AG09319 (cell line): ENCODE data around the gene ARL4C.

ENCODE experiments used
- DNase-seq: peaks from one replicate; pipeline ENCODE4 v3.0.0-alpha.2; 2010; ENCODE audit warnings: low read depth; ENCODE audit errors: extremely low read depth
- TF ChIP-seq, protein P1 (sequence below): IDR thresholded peaks from 2 replicates; pipeline ENCODE4 v1.5.1; 2011; ENCODE audit warnings: low read depth, mild to moderate bottlenecking, inconsistent platforms, low read length, moderate library complexity

The ARL4C gene

DNA sequence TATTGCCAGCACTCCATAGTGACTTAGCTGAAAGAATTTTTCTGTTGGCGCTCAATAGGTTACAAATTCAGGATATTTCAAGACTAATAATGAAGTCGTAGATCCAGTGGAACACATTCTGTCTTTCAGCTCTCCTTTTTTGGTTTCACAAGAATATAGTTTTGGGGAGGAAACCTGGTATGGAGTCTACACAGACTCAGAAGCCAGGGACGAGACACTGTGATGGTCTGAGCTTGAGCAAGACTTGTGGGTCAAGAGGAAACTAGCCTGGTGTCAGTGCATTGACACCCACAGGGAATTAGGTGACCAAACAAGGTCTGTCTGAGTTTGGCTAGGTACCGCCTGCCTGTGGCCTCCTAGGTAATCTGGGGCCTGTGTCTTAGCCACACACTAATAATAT, 26.9 kb downstream of the ARL4C start:
- TF ChIP-seq, protein P1, sequence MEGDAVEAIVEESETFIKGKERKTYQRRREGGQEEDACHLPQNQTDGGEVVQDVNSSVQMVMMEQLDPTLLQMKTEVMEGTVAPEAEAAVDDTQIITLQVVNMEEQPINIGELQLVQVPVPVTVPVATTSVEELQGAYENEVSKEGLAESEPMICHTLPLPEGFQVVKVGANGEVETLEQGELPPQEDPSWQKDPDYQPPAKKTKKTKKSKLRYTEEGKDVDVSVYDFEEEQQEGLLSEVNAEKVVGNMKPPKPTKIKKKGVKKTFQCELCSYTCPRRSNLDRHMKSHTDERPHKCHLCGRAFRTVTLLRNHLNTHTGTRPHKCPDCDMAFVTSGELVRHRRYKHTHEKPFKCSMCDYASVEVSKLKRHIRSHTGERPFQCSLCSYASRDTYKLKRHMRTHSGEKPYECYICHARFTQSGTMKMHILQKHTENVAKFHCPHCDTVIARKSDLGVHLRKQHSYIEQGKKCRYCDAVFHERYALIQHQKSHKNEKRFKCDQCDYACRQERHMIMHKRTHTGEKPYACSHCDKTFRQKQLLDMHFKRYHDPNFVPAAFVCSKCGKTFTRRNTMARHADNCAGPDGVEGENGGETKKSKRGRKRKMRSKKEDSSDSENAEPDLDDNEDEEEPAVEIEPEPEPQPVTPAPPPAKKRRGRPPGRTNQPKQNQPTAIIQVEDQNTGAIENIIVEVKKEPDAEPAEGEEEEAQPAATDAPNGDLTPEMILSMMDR: no peak

DNA sequence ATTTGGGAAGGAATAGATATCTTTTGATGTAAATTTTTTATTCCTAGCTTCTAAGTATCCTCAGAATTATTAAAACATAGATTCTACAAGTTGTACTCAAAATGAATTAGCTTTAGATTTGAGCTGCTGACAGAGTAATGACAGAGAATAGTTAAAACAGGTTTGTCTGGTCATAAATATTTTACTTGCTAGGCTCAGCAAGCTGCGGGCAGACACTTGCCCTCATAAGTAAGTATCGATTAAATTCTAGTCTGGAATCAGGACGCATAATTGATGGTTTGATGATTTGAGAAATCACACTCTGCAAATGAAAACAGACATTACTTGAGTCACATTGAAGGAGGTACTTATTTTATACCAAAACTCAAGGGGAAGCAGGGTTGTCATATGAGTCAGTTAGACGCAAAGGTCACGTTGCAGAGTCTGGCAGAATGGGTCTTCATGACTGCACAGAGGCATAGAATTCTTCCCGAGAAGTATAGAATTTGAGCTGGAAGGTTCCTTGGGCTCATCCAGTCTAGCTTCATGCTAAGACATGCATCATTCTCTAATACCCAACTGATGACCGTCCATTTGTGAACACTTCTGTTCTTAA, 27.5 kb downstream of the ARL4C start:
- TF ChIP-seq, protein P1: no peak

More for the DNA sequence above, 26.9 kb downstream of the ARL4C start:
- DNase-seq: no peak

DNA sequence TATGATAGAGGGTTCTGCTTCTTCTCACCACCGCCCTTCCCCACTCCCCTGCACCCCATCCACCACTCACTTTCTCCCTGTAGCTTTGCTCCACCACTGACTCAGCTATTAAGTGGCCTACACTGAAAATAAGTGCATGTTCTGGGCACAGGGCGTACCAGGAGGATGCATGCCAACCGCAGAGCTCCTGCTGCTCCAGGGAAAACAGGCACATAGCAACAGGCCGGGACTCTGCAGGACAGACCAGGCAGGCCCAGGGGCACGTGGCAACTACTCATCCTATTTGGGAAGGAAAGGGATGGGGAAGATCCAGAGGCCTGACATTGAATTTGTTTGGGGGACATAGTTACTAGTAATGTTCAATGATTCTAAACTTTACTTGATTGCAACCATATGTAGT, 28.4 kb downstream of the ARL4C start:
- TF ChIP-seq, protein P1: no peak
- no peak for DNase-seq

More for the DNA sequence above, 27.5 kb downstream of the ARL4C start:
- no peak for DNase-seq

DNA sequence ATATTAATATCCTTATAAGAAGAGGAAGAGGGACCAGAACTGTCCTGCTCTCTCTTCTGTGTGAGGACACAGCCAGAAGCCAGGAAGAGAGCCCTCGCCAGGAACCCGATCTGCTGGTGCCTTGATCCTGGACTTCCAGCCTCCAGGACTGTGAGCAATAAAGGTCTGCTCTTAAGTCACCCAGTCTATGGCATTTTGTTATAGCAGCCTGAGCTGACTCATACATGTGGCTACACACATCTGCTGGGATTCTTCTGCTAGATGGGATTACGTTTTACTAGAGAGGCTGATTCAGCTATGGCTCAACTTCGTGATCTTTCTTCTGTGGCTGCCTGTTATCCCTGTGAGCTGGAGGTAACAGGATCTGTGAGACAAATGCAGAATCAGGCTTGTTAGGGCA, 29.6 kb downstream of the ARL4C start:
- TF ChIP-seq, protein P1: no peak
- no peak for DNase-seq

DNA sequence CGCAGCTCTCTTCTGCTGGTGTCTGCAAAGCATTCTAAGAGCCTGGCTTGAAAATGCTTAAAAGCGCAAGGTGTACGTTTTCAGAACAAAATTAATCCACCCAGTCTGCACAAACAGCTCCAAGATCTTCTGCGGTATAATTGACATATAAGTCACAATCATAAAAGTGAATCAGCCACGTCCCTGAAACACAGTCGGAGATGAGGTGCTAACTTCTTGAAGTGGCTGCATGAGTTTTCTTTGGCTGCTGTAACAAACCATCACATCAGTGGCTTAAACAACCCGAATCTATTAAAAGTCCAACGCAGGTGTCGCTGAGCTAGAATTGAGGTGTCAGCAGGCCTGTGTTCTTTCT, 32.6 kb downstream of the ARL4C start:
- TF ChIP-seq, protein P1: no peak
- no peak for DNase-seq

DNA sequence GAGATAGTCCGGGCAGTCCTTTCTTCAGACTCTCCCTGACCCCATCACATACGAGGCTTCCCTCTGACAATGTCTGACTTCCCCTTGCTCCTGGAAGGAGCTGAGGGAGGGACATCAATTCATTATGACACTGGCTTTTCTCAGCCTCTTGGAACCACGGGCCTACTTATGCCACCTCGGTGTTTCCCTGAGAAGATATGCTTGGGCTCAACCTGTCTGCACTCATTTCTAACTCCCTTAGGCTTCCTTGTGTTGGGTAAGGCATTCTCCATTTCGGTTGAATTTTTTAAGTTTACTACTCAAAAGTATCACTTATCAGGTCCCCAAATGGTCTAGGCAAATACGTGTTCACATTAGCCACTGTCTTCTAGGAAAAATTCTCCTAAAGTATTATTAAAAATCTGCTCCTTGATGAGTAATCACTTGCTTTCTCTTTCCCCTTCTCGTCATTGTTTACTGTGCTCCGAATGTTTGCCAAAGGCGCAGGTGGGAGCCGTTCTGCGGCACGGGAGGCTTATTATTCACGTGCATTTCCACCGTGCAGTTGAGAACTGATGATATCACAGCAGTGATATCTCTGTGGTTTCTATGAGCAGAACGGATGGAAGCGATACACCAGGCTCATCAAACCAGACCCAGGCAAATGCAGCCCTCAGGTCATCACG, 33.1 kb downstream of the ARL4C start:
- DNase-seq: no peak

DNA sequence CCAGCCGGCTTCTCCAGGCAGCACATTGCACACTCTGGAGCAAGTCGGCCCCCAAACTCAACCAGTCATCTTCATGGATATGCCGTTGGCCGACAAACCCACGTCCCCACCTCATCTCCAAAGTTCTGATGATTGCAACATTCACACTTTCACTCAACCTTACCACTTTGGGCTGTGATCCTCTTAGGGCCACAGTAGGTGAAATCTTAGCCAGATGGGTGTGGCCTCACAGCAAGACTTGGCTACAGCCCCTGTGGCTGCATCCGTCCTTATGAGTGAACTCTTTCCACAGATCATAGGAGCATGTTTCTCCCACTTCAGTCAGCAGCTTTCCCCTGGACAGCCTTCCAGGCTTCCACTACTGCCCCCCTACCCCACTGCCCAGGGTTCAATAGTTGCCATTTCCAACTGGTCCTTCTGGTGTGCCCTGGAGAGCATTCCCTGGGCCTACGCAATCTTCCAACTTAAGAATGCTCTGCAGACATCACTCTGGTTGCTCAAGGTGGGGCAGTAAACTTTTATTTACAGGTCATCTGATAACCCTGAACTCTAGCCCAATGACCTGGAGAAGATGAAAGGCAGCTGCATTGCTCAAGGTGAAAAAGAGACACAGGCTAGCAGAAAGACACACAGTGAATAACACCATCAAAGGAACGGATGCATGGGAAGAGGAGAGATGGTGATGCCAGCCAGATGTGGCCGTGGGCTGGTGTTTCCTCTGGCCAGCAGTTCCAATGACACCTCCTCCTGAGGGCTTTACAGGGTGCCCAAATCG, 34.5 kb downstream of the ARL4C start:
- no peak for DNase-seq
- TF ChIP-seq, protein P1: no peak

More for the DNA sequence above, 33.1 kb downstream of the ARL4C start:
- TF ChIP-seq, protein P1: no peak
